LNCaP clone FGC (cell line): ENCODE measurements around the gene MBNL1.

Experiments
- DNase-seq: peaks from one replicate; pipeline ENCODE4 v3.0.0-alpha.2; 2011; ENCODE audit warnings: low read depth
- H3K4me3 ChIP-seq: 2 replicates; pipeline ENCODE4 v1.5.1; 2011; ENCODE audit warnings: mild to moderate bottlenecking, low read depth, low read length, control low read depth
- TF ChIP-seq, protein P1 (sequence below): IDR thresholded peaks from 2 replicates; pipeline ENCODE4 v1.5.1; 2012; ENCODE audit warnings: mild to moderate bottlenecking; ENCODE audit not compliant: control insufficient read depth, insufficient read depth; ENCODE audit errors: extremely low read depth

Gene MBNL1

GRCh38 chr3:152236716-152237115 lies 32.0 kb upstream of the MBNL1 start:
- TF ChIP-seq, protein P1, sequence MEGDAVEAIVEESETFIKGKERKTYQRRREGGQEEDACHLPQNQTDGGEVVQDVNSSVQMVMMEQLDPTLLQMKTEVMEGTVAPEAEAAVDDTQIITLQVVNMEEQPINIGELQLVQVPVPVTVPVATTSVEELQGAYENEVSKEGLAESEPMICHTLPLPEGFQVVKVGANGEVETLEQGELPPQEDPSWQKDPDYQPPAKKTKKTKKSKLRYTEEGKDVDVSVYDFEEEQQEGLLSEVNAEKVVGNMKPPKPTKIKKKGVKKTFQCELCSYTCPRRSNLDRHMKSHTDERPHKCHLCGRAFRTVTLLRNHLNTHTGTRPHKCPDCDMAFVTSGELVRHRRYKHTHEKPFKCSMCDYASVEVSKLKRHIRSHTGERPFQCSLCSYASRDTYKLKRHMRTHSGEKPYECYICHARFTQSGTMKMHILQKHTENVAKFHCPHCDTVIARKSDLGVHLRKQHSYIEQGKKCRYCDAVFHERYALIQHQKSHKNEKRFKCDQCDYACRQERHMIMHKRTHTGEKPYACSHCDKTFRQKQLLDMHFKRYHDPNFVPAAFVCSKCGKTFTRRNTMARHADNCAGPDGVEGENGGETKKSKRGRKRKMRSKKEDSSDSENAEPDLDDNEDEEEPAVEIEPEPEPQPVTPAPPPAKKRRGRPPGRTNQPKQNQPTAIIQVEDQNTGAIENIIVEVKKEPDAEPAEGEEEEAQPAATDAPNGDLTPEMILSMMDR: no peak
- no peak for DNase-seq
- no peak overlapping the region for H3K4me3 ChIP-seq

GRCh38 chr3:152241142-152242017 lies 27.3 kb upstream of the MBNL1 start:
- no peak for DNase-seq
- TF ChIP-seq, protein P1: no peak
- no peak overlapping the region for H3K4me3 ChIP-seq

- no peak for DNase-seq
- no peak overlapping the region for H3K4me3 ChIP-seq
- TF ChIP-seq, protein P1: no peak
Observed at GRCh38 chr3:152243301-152243711, 25.4 kb upstream of the MBNL1 start.

GRCh38 chr3:152243721-152244516 lies 24.8 kb upstream of the MBNL1 start:
- TF ChIP-seq, protein P1: no peak
- peak; percentile 73 for DNase-seq
- H3K4me3 ChIP-seq: no peak overlapping the region

- no peak overlapping the region for H3K4me3 ChIP-seq
Observed at GRCh38 chr3:152244517-152244888, 24.2 kb upstream of the MBNL1 start.

GRCh38 chr3:152245498-152246170 lies 23.1 kb upstream of the MBNL1 start:
- TF ChIP-seq, protein P1: no peak
- H3K4me3 ChIP-seq: no peak overlapping the region
- DNase-seq: no peak

More at GRCh38 chr3:152244517-152244888, 24.2 kb upstream of the MBNL1 start:
- DNase-seq: no peak
- TF ChIP-seq, protein P1: no peak
